Measurements from ENCODE around the gene TNS1.

Gene TNS1

DNA sequence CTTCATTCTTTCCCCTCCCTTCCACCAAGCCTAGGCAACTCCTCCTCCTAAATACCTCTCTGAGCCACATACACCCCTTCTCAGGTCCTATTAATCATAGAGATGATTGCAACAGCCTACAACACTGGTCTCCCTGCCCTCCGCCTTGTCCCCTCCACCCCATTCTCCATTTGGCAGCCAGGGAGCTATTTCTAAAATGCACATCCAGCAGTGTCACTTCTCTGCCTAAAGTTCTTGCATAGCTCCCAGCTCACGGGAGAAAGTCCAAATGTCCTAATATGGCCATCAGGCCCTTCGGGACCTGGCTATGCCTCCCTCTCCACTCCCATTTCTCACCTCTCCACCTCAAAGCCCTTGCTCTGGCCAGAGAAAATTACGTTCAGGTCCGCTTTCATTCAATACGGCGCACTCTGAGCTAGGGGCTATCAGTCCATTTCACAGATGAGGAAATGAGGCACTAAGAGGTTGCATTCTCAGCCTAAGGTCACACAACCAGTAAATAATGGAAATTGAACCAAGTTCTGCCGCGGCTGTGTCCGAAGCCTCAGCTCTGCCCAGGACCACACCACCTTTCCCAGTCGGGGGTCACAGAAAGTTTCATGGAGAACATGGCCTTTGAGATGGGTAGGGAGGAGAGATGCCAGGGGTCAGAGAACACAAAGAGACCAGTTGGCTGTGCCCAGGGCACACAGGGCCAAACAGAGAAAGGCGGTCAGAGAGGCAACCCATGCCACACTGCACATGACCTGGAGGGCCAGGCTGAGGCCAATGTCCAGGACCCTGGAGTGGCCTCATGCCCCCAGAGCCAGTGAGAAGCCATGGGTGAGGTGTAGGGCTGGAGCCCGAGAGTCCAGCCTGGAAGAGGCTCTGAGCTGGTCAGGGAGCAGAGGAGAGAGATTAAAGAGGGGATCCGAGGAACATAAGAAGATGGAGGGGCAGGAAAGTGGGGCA, 72.8 kb downstream of the TNS1 start:
- DNase-seq (ENCODE audit: low read depth) = peak; percentile 55

DNA sequence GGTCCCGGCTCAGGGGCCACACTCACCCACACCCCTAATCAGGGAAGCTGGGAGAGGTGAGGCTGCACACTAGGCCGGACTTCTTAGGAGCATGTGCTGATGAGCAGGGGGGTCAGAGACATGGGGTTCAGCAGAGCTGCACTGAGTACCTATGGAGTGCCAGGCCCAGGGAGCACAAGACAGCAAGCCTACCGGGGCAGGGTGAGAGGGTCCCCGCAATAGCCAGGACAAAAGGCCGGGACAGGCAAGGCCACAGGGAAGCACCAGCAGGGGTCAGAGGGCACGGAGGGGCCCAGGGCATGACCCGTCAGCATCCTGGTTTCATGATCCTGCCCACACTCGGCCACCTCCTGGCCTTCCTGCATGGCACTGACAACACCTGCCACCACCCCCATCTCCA, 73.5 kb downstream of the TNS1 start:
- DNase-seq (ENCODE audit: low read depth) = no peak

DNA sequence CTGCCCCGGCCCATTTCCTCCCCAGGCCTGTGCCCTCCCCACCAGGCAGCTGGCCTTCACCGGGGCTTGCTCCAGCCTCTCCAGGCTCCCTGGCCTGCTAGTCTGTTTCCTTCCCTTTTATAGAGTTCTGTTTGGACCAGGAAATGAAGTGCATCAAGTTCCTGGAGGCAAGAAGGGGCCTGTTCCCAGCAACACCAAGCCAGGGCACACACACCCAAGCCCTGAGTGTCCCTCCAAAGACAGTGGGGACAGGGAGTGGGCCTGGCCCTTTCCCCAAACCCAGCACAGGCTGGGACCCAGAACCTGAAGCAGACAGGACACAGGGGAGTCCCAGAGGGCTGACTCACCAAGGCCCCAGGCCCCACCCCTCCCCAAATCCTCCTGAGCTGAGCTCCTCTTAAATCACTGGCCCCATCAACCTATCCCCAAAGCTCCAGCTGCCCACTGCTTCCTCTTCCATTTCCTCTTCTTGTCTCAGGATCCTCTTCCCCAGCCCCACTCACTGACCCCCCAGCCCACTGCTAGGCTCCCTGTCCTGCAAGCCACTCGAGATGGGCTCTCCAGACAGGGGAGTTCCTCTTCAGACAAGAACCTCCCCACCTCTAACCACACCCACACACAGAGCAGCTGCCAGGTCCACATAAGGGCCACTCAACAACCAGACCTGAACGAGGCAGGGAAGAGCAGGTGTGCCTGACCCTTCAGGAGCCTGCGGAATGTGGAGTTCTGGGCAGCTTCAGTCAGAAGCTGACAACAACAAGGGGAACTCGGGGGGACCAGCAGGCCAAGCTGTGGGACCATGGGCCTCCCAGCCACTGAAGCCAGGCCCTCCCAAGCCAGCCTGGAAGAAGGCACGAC, 74.2 kb downstream of the TNS1 start:
- DNase-seq (ENCODE audit: low read depth) = no peak

DNA sequence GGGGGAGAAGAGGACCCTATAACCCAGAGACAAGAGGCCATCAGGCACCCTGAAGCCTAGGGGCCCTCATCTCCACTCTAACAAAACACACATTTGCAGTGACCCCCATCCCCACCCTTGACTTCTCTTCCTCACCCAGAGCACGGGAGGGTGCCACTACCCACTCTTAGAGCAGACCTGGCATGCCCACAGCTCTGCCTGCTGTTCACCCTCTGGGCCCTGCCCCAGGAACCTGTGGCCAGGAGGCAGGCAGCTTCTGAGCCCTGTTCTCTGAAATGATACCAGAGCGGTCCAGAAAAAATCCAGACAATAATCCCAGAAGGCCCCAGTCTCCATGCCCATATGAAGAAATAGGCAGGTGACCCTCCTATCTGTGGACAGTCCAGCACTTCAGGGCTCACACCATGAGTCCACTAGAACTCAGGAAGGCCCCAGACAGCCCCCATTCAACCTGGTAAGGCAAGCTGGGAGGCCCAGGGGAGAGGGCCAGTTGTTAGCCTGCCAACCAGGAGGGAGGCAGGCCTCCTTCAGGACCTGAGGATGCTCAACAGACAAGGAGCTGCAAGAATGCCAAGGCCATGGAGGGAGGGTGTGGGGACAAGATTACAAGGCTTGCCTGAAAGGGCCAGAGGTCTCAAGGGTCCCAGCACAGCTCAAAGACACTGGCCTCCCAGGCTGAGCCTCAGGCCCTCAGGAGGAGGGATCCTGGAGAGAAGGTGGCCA, 75.0 kb downstream of the TNS1 start:
- DNase-seq (ENCODE audit: low read depth) = no peak

DNA sequence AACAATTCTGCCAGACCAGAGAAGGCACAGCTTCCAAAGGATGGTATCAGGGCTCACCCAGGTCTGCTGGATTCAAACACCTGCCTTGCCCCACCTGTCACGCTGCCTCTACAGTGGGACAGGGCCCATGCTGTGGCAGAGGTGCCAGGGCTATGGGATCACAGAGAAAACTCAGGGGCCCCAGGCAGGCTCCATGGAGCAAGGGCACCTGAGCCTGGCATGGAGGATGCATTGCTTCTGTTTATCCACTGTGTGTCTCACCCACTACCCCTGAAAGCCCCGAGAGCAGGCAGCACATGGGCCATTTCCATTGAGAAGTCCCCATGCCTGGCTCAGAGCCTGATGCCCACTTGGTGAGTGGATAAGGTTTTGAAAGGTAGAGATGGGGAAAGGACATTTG, 76.0 kb downstream of the TNS1 start:
- DNase-seq (ENCODE audit: low read depth) = no peak

DNA sequence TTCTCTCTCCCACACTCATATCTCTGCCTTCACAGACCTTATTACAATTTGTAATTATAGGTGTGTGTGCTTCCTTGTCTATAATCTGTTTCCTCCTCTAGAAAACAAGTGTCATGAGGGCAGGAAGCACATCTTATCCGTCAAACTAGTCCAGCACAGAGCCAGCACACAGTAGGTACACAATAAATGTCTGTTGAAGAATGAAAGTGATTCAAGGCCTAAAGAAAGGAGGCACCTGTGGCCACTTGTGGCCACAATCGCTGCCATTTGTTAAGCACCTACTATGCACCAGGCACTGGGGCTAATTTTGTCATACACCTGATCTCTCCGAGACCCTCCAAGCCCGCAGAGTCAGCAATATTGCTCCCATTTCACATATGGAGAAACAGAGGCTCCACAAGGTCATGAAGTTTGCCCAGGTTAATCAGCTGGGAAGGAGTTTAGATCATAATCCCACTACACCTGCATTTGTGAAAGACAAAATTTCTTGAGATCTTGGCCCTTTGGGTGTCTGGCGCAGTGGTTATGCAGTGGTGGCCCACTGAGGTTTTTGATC, 78.4 kb downstream of the TNS1 start:
- DNase-seq (ENCODE audit: low read depth) = no peak

DNA sequence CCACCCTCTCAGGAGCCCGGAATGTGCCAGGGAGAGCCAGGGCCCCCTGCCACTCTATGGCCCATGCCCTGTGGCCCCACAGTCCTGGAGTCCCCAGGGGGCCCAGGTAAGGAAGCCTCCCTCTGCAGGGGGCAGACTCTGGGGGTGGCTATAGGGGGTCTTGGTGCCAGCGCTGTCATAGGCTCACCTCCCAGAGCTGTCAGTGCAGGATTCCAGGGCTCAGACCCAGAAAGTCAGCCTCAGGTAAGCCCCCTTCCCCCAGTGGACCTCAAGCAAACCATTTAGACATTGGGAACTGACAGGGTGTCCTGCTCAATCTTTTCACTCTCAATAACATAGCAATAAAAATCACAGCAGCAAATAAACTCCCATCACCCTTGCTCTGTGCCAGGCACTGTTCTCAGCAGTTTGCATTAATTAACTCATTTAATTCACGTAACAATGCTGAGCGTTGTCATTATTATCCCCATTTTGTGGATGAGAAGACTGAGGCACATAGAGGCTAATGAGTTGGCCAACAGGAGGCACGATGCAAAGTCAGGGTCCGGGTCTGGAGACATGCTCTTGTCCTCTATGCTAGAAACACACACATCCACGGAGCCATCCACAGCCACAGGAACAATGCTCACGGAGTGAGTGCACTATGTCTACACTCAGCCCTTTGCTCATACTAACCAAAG, 79.6 kb downstream of the TNS1 start:
- no peak for DNase-seq (ENCODE audit: low read depth)

DNA sequence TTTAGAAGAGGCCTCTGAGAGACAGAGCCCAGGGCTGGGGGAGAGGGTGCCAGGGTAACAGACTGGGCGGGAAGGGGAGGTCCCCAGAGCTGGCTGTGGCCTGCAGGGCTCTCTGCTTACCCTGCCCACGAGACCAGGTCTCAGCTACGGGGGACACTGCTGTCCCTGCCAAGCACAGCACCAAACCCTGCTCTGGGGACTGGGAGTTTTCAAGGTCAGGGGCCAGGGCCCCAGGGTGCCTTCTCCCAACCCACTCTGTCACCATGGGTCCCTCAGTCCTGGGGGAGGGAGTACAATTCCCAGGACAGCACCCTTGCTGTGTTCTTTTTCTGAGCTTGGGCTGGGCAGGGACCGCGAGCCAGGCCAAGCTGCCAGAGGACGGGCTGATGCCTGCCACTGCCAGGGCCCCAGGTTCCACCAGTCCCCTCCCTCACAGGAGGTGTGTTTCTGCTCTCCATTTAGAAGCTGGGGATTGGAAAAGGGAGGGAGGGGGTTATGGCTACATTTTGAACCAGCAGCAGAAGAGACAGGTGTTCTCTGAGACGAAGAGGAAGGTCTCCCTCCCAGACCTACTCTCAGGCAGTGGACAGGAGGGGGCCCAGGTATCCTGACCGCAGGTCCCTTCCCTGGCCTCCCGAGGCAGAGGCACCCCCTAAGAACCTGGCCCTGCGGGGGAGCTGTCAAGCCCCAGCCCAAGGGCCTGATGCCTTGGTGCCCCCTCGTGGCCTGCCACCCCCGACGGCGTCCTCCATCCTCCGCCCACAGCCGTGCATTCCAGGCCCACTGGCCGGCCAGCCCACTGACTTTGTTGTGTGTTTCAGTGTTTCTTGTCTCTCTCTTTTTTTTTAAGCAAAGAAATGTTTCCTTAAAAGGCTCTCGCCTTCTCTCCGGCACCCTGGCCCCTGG, 80.4 kb downstream of the TNS1 start:
- DNase-seq (ENCODE audit: low read depth) = peak; percentile 34

DNA sequence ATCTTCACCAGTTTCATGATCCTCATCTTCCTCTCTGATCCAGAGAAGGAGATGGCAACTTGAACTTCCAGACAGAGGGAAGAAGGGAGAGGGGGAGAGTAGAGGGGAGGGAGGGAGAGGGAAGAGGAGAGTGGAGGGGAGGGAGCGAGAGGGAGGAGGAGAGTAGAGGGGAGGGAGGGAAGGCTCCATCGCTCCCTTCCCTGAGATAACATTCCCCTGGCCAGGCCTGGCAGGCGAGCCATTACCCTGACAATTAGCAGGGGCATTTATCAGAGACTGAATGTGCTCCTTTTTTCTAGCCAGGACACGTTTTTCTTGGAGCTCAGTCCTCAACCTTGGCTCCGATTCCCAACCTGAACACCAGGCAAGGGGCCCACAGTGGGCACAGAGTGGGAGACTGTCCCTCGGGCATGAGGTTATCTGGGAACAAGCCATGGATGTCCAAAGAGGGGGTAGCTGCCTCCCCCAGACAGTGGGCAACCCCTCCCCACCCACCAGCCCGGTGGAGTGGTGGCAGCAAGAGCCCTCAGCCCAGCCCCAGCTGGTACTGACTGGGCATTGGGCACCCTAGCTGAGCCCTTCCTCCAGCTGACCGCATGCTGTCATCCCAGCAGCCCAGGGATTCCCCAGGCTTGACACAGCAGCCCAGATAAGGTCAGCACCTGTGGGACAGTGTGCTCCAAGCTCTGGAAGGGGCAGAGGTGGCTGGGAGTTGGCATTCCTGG, 81.8 kb downstream of the TNS1 start:
- peak; percentile 38 for DNase-seq (ENCODE audit: low read depth)

DNA sequence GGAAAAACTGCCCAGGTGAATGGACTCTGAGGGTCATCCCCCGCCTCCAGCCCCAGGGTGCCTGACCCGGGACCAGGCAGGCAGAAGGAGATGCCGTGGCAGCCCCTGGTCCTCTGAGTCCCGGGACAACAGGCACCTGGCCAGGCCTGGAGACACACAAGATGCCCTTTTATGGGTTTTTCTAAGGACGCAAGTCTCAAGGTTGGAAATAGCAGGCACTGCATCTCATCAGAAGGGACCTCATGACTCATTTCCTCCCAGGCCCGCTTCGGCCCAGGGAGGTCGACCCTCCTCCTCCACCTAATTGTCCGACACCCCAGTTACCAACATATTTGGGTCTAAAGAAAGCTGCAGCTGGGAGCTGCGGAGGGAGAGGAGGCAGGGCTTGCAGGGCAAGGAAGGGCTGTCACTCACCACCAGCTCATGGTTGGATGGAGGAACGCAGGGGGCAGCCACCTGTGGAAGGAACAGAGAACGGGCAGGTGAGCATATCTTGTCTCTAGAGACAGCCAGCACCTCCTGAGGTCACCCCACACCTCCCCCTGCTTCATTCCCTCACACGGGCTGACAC, 82.9 kb downstream of the TNS1 start:
- peak; percentile 72 for DNase-seq (ENCODE audit: low read depth)

DNA sequence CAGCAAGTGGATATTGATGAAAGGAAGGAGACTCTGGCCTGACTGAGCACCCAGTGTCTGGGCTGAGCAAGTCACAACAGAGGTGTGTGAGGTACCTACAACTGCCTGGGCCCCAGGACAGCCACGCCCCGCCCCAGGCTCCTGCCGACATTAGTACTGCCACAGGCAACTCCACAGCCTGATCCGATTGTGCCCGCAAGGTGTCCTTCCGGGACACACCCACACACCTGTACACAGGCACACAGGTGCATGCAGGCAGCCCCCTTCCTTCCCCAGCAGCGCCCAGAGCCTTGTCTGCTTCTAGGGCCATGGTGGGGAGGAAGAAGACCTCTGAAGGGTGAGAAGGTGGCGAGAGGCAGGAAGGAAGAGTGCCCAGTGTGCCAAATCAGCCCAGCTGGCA, 83.6 kb downstream of the TNS1 start:
- DNase-seq (ENCODE audit: low read depth) = no peak

DNA sequence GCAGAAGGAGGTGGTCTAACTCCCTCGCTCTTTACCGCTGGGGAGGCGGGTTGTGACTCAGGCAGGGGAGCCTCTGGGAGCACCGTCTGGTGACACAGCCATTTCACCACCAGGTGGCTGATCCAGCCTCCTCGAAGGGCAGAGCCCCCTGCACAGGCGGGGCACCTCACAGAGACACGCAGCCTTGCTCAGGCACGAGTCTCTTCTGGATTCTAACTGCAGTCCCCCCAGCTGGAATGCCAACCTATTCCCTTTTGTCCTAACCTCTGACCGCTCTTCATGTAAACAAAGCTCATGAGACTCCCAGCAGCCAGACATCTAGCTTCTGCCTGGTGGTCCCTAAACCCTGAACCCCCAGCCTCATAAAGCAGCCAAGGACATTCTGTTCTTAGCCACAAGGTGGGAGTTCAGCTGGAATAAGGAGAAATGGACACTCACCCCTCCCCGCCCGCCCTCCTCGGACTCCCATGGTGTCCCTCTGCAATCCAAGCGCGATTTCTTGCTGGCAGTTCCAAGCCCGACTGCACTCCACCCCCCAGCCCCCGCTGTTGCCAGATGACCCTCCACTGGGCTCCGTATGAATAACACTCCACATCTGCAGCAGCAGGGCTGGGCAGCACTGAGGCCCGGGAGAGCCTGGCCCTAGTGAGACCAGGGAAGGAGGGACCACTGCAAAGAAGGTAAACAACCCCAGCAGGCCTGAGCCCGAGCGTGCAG, 84.3 kb downstream of the TNS1 start:
- DNase-seq (ENCODE audit: low read depth) = peak; percentile 32

DNA sequence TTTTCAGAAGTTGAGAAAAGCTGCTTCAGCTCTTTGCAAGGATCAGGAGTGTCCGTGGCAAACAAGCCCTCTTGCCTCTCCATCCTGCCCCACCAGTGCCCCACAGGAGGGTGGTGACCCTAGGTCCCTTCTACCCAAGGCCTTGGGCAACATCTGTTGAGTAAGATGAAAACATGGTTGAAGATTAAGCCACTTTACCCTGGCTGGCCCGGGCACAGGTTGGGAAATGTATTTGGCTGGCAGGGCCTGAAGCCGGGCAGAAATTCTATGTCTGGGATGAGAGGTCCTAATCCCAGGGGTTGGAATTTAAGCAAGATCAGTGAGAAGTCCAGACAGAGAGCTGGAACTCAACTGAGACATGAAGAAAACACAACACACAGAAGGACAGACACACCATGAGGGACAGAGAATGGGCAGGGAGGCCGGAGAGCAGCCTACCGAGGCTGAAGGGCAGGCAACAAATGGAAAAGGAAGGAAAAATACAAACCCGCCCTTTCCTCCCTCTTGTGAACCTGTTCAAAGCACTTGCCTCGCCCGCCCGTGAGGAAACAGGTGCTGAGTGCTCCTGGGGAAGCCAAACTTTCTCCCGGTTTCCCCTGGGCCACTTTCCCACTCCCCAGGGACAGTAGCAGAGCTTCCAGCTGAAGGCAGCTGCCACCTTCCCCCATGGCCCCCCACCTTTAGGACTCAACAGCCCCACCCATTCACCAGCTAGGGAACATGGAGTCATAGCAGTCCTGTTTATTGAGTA, 86.1 kb downstream of the TNS1 start:
- no peak for DNase-seq (ENCODE audit: low read depth)

DNA sequence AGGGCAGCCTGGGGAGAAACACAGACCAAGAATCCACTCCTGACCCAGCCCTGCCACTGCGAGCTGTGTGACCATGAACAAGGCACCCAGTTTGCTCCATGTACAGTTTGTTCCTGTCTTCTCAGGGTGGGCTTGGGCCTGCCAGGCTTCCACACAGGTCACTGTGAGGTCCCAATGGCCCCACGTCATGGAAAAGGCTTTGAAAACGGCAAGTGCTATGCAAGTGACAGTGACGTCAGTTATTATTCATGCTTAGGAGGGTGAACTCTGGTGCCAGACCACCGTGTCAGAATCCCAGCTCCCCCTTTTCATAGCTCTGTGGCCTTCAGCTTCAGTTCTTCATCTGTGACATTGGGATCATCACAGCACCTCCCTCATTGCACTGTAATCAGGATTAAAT, 87.1 kb downstream of the TNS1 start:
- DNase-seq (ENCODE audit: low read depth) = no peak

DNA sequence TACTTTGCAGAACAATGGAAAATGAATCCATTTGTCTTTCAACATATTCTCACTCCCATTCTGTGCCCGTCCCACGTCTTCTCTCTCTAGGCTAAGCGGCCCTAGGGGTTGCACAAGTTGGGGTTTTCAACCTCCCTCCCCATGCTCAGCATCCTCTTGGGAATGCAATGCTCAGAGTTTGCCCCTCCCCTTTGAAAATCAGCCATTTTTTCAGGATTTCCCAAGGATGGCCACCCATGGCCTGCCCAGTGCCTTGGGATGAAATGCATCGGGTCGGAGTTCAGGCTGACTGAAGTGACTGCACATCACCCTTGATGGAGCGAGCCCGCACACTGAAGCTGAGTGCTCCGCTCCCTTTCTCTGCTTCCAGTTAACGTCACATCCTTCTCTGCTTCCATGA, 87.9 kb downstream of the TNS1 start:
- no peak for DNase-seq (ENCODE audit: low read depth)

DNA sequence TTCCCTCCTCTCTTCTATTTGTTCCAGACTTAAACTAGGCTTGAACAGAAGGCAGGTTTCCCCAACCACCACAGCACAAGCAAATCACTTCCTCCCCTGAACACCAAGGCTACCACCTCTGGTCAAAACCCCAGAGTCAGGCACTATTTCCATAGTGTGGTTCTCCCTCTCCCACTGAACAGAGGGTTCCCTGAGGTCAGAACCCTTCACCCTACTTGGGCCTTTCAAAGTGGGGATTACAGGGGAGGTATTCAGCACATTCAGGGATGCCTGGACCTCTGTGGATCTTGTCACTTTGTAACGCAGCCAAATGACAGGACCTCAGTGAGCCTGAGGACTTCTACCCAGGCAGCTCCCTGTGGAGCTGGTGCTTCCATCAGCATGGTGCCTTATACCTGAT, 88.7 kb downstream of the TNS1 start:
- DNase-seq (ENCODE audit: low read depth) = no peak

DNA sequence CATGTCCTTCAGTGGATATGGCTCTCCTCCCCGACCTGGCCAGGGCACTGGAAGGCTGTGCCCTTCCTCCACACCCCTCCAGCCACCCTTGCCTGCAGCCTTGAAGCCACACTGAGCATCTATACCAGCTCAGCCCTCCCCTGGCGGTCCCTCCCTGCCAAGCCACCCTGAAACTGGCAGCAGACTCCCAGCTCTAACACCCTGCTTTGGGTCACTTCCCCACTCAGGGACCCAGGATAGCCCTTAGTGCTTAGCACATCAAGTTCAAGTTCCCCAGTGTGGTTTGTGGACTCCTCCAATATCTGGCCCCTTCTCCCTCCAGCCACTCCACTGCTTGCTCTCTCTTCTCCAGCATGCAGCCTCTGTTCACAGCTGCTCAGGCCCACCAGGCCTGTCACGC, 89.4 kb downstream of the TNS1 start:
- no peak for DNase-seq (ENCODE audit: low read depth)

All from iris pigment epithelial cell (primary cell).